ENCODE results near the gene KCNIP4.

DNA sequence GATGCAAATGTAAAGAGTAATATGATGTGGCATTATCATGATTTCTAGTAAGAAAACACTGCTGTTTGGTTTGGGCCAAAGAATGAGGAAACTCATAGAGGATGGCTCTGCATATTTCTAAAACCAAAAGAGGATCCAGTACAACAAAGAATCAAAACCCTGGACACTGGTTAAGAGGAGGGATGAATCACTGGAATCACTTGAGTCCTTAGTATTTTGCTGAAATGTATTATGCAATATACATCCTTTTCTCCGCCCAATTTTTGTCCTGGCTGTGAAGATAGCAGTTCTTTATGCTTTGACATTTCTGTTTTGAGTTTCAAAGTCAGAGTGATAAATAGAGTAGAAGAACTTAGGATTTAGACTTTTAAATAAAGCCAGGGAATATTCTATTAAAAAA lies 902.4 kb downstream of the KCNIP4 start:
- no peak for TF ChIP-seq CTCF (conservative IDR thresholded peaks at IDR 0.05)
- no peak for TF ChIP-seq EZH2 (IDR thresholded peaks at IDR 0.05; ENCODE audit: low read depth)
